ENCODE measurements around the gene LRRC74A. TPM values are rescaled to one million over a fixed set of nuclear protein-coding genes. Genes with fewer than 3 reads are reported as not detected.

LRRC74A gene
- not detected for total RNA-seq

DNA sequence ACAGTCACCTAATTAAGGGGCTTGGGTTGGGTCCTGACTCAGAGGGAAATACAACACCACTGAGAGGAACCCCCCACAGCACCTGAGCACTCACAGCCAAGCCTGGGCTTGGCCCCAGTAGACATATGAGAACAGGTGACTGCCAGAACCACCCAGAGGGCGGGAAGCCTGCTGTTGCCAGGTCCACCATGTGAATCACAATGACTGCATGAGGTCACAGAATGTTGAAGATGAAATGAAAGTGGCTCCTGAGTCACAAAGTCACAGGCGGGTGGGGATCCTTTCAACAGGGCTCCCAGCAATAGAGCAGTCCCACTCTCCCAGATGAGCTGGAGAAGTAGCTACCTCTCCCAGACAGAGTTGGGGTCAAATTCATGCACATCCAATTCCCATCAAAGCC is at the start of gene LRRC74A:
Gene LRRC74A (plus strand): TSS at position 287 of the 400 bp plus-strand sequence. CDS start 290 bp downstream, outside the sequence.
- Histone ChIP-seq H3K4me1 (no peaks in the 10 kb centered on the region), H3K27ac (no peak within 1 kb of the TSS), H3K4me3 (no peak within 1 kb of the TSS), H3K36me3 (no peaks in the 10 kb centered on the region), H3K27me3 (no peaks in the 10 kb centered on the region), H3K9me3 (no peaks in the 10 kb centered on the region), H3K9ac (ENCODE audit: low read depth in 2 of 2, low read length in 2 of 2) (no peak within 1 kb of the TSS)
- no peak for DNase-seq
- TF ChIP-seq, protein P1, sequence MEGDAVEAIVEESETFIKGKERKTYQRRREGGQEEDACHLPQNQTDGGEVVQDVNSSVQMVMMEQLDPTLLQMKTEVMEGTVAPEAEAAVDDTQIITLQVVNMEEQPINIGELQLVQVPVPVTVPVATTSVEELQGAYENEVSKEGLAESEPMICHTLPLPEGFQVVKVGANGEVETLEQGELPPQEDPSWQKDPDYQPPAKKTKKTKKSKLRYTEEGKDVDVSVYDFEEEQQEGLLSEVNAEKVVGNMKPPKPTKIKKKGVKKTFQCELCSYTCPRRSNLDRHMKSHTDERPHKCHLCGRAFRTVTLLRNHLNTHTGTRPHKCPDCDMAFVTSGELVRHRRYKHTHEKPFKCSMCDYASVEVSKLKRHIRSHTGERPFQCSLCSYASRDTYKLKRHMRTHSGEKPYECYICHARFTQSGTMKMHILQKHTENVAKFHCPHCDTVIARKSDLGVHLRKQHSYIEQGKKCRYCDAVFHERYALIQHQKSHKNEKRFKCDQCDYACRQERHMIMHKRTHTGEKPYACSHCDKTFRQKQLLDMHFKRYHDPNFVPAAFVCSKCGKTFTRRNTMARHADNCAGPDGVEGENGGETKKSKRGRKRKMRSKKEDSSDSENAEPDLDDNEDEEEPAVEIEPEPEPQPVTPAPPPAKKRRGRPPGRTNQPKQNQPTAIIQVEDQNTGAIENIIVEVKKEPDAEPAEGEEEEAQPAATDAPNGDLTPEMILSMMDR (IDR thresholded peaks at IDR 0.05) = no peak
- intact Hi-C loops (cut with DNase I) = no loop called here

DNA sequence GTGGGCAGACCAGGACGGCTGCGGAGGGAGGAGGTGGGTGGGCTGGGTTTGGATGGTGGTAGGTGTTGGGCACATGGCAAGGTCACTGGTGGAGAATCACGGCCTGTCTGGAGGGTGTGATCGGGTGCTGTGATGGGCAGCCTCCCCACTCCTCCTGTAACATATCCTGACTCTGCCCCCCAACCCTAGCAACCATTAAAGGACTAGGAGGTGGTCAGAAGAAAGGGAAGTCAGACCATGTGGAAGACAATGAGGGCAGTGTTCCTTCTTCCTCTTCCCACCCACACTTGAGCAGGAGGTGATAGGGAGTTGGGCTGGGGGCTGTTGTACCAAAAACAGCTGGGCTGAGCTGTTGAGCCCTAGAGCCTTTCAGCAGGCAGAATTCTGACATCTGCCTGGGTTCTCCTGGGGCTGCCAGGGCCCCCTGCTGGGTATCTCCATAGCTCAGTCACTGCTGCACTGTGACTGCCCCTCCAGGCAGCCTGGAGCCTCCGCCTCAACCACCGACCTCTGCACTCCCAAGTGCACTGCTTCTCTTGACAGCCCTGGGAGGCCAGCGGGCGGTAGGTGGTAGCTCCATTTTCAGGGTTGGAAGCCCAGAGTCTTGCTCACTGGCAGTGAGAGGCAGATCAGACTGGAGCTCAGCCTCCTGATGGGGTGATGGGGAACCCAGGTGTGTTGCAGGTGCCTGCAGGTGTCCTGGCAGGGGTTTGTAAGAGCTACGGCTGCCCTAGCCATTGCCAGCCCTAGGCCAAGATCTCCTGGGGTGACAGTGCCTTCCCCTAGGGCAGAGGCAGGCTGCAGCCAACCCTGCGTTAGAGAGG is 49.6 kb upstream of the LRRC74A start:
- no peak for DNase-seq
- no peaks in the 10 kb centered on the region for H3K36me3 ChIP-seq
- H3K9ac ChIP-seq (ENCODE audit: low read depth in 2 of 2, low read length in 2 of 2) = no peak overlapping the region
- intact Hi-C loops (cut with DNase I) = no loop called here
- H3K27ac ChIP-seq = no peak overlapping the region
- no peaks in the 10 kb centered on the region for H3K4me1 ChIP-seq
- no peaks in the 10 kb centered on the region for H3K27me3 ChIP-seq
- TF ChIP-seq, protein P1 (IDR thresholded peaks at IDR 0.05) = no peak
- no peak overlapping the region for H3K4me3 ChIP-seq
- no peaks in the 10 kb centered on the region for H3K9me3 ChIP-seq

DNA sequence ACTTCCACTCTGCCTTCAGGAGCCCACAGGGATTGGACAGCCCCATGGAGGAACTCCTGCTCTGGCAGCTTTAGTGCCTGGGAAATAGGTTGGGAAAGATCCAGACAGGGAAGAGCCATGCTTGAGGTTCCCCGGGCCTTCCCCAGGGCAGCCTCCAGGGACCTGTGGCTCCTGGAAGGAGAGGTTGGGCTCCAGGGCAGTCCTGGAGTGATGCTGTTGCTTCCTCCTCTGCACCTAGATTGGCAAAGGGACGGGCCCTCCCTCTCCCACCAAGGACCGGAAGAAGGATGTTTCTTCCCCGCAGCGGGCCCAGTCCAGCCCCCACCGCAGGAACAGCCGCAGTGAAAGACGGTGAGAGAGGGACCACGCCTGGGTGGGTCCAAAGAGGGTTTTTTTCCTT is 48.5 kb upstream of the LRRC74A start:
- TF ChIP-seq, protein P1 (IDR thresholded peaks at IDR 0.05) = no peak
- no peaks in the 10 kb centered on the region for H3K27me3 ChIP-seq
- H3K36me3 ChIP-seq = no peaks in the 10 kb centered on the region
- intact Hi-C loops (cut with DNase I) = no loop called here
- H3K9me3 ChIP-seq = no peaks in the 10 kb centered on the region
- H3K27ac ChIP-seq = no peak overlapping the region
- no peak for DNase-seq
- H3K9ac ChIP-seq (ENCODE audit: low read depth in 2 of 2, low read length in 2 of 2) = no peak overlapping the region
- H3K4me3 ChIP-seq = no peak overlapping the region
- H3K4me1 ChIP-seq = no peaks in the 10 kb centered on the region

DNA sequence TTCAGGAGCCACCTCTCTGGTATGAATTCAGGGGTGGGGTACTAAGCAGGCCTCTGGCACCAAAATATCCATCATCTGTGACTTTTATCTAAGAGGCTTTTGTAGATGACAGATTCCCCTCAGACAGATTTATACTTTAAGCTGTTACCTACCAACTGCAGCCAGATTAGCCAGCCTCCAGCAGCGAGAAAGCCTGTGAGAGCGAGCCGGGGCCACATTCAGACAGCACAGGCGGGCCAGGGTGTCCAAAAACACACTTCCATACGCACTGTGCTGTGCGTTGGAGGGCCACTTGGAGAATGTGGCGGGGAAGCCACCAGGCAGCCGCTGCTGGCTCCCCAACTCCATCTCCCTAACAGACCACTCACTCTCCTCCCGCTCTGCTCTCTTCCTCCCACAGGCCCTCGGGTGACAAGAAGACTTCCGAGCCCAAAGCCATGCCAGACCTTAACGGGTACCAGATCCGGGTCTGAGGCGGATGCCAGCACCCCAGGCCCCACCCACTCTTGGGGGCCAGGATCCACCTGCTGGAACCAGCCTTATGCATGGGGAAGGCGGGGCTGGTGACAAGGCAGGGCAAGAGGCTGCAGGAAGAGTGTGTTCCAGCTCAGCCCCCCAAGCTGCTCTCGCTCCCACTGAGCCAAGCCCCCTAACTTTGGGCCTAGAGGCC is 47.5 kb upstream of the LRRC74A start:
- TF ChIP-seq, protein P1 (IDR thresholded peaks at IDR 0.05) = no peak
- H3K4me1 ChIP-seq = no peaks in the 10 kb centered on the region
- intact Hi-C loops (cut with DNase I) = no loop called here
- no peak for DNase-seq
- no peak overlapping the region for H3K4me3 ChIP-seq
- no peaks in the 10 kb centered on the region for H3K36me3 ChIP-seq
- H3K9me3 ChIP-seq = no peaks in the 10 kb centered on the region
- no peak overlapping the region for H3K9ac ChIP-seq (ENCODE audit: low read depth in 2 of 2, low read length in 2 of 2)
- no peak overlapping the region for H3K27ac ChIP-seq
- no peaks in the 10 kb centered on the region for H3K27me3 ChIP-seq

DNA sequence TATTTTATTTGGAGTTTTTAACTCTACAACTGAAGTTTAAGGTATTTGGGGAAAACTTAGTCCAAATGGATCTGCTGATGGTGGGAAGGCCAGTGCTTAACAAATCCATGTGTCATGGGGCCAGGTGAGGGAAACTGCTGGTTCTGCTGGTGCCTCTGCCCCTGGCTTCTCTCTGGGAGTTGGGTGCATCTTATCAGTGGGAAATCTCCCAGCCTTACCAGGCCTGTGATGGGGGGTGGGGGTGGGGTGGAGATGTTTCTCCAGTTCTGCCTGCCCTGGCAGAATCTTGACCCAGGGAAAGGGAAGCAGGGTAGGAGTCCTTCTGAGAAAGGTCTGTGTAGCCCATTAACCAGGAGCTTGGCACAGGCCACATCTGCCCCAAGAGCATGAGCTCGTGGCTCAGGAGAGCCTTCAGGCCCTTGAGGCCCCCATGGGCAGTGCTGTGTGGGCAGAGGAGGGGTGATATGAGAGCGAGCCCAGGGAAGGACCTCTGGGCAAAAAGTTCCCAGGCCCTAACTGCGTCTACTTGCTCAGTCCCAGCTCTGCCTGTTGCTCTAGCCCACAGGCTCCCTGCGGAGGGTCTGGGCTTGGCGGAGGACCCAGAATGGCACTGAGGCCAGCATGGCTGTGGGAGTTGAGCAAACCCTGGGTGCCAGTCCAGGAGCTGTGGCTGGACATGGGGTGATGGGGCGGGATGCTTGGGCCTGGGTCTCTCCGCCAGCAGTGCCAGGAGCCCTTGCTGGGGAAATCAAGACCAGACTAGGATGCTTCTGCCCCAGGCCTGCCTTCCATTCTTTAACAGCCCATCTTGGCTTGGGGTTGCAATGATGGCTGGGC is 46.8 kb upstream of the LRRC74A start:
- Histone ChIP-seq H3K4me3 (no peak overlapping the region), H3K9me3 (no peaks in the 10 kb centered on the region), H3K27ac (no peak overlapping the region), H3K4me1 (no peaks in the 10 kb centered on the region), H3K36me3 (no peaks in the 10 kb centered on the region), H3K27me3 (no peaks in the 10 kb centered on the region), H3K9ac (ENCODE audit: low read depth in 2 of 2, low read length in 2 of 2) (no peak overlapping the region)
- no peak for DNase-seq
- intact Hi-C loops (cut with DNase I) = loop anchor here (10.0 kb wide), 1 partner anchor 65 kb away; no protein-coding TSS in a partner anchor
- TF ChIP-seq, protein P1 (IDR thresholded peaks at IDR 0.05) = no peak

All from colonic mucosa (tissue), 4 donors.